Stimulated activated CD4-positive, alpha-beta T cell treated with anti-CD3 and anti-CD28 coated beads, Interleukin-15, amount 100 ng/mL, for 1 hour (primary cell): ENCODE results near the gene HDAC9.
"Not testable (repeated sequence)": the region's sequence is repeated elsewhere in the genome, so short reads cannot be mapped to it uniquely, and the experiment has no call there.

Experiments used
- DNase-seq, 2 donors: peaks; one replicate each; pipeline ENCODE4 v3.0.0-alpha.2; 2020; ENCODE audit warnings: low read depth in 1 of 2, low spot score in 1 of 2

The HDAC9 gene

DNA sequence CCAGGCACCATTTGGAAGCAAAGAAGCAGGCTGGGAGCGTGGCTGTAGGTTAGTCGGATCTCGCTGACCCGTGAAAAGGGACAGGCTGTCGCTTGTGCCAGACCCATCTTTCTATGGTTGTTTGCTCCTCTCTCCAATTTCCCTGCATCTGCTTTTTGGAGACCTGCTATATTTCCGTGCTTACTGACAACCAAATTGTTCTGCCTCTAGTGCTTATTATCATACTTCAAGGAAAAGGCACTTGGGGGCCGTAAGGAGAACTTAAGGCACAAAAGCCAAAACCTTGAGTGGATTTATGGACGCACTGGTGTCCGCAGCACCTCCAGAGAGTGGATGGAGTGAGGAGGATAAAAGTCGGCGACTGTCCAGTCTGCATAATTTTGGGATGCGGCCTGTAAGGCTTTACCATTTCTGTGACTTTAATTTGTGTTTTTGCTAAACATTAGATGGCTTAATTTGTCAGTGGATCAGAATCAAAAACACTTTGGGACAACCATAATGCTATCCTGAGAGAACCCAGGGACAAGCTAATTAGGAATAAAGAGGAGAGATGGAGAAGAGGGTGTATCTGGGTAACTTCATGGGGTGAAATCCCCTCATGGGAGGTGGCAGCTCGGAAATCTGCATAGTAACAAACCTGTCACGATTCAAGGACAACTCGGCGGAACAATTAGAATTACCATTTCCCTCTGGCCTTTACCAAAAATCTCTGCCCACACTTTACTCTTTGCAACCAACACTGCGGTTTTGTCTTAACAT is 206.7 kb downstream of the HDAC9 start:
- no peak for DNase-seq

DNA sequence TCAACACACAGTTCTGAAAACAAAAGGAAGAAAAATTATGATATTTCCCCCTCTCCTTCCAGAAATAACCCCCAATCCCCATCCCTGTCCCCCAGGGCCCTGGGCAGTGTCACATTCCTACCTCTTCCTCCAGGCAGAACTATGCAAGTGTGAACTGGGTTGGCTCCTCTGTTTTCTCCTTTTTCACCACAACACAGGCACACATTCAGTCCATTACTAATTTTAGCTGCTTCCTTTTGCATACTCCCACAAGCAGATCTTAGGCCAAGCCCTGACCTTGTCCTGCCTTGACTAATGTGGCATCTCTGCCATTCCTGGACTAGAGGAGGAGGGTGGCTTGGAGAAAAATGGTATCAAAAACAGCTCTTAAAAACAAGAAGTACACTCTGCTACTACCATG is 208.1 kb downstream of the HDAC9 start:
- no peak for DNase-seq

DNA sequence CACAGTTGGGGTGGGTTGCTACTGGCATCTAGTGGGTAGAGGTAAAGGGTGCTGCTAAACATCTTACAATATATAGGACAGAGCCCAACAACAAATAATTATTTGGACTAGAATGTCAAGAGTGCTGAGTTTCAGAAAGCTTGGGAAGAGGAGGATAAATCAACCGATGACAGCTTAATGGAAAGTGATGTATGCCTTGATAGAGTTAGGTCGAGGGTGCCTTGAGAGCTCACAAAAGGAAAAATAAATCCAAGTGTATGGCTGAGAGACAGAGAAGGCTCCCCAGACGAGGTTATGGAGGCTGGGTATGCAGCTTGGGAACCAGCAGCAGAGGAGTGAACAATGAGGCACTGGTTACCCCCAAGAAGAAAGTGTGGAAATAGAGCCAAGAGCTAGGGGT is 211.1 kb downstream of the HDAC9 start:
- no peak for DNase-seq

DNA sequence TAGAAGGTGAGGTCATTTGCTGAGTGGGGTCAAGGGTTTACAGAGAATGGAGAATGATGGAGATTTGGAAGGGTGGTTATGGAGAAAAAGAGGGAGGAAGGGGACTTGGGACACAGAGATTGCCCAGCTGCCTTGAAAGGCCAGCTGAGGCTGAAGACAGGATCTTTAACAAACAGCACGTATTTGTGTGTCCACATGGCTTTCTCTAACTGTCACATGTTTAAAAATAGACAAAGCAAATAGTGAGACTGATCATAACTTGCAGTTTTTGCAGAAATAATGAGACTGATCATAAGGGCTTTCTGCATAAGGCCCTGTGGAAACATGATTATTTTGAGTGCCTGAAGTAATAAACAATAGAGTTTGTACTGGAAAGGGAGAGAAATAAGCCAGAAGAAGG is 212.7 kb downstream of the HDAC9 start:
- no peak for DNase-seq

DNA sequence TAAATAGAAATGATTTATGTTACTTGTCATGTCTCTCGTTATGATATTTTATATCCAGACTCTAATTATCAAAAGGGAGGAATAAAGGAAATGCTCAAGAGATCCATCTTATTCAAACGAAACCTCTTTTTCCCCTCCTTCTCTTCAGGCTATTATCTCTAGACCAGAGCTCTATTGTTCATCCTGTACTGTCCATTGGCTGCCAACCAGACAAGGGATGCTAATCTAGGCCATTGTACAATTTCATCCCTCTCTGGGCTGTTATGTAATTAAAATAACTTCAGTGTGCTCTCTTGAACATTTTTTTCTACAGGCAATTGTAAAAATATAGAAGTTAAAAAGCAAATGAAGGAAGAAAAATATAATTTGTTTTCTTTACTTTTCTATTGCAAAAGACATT is 220.4 kb downstream of the HDAC9 start:
- DNase-seq: no peak

DNA sequence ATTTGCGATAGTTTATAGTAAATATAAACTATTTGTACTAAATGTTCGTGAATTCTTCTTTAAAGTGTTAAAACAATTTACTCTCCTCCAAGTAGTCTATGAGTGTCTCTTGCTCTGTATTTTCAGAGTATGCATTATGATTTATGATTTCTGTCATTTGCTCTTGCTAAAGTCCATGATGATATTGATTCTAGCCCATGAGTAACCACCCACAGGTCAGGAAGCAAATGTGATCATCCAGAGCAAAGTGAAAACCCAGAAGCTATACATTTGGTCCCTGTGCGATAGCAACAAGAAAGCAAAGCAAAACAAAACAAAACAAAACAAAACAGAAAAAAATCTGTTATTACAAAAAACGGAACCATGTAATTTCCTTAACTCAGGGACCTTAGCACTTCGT is 225.9 kb downstream of the HDAC9 start:
- no peak for DNase-seq

DNA sequence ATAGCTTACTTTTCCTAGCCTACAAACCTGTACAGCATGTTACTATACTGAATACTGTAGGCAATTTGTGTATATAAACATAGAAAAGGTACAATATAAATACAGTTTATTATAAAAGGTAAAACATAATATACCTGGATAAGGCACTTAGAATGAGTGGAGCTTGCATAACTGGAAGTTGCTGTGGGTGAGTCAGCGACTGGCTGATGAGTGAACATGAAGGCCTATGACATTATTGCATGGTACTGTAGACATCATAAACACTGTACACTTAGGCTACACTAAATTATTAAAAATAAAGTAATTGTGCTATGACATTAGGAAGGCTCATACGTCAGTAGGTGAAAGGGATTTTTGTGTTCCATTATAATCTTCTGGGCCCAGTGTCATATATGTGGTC is 228.8 kb downstream of the HDAC9 start:
- no peak for DNase-seq

DNA sequence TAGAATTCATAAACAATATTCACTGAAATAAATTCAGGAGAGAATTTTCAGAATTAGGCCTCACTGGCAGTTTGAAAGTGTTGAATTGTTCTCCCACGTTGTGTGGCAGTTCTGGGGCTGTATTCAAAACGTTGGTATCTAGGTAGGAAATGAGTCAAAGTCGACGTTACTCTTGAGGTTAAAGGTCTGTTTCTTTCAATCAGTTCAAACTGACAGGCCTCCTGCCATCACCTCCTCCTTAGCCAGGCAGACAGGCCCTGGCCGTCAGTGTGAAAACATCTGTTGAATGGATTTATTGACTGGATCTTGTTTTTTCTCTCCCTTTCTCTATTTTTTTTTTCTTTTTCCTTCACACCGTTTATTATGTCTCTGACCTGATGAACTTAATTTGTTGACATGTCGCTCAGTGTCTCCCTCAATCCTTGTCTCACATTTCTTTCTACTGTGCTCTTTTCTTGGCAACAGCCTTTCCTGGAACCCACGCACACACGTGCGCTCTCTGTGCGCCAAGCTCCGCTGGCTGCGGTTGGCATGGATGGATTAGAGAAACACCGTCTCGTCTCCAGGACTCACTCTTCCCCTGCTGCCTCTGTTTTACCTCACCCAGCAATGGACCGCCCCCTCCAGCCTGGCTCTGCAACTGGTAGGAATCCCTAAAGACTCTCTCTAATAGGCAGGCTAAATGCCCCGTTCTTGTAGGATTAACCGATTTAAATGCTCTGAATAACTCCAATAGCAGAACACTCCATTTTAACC is 231.7 kb downstream of the HDAC9 start:
- no peak for DNase-seq

DNA sequence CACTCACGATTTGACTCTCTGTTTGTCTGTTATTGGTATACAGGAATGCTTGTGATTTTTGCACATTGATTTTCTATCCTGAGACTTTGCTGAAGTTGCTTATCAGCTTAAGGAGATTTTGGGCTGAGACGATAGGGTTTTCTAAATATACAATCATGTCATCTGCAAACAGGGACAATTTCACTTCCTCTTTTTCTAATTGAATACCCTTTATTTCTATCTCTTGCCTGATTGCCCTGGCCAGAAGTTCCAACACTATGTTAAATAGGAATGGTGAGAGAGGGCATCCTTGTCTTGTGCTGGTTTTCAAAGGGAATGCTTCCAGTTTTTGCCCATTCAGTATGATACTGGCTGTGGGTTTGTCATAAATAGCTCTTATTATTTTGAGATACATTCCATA is 240.5 kb downstream of the HDAC9 start:
- DNase-seq: not testable (repeated sequence)

DNA sequence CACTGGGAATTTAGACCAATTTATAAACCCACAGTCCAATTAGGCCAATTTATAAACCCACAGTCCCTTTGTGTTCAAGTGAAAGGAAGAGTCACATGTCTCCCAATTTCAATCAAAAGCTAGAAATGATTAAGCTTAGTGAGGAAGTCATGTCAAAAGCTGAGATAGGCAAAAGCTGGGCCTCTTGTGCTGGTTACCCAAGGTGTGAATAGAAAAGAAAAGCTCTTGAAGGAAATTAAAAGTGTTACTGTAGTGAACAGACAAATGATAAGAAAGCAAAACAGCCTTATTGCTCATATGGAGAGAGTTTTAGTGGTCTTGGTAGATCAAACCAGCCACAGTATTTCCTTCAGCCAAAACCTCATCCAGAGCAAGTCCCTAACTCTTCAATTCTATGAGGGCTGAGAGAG is 245.0 kb downstream of the HDAC9 start:
- DNase-seq: no peak

DNA sequence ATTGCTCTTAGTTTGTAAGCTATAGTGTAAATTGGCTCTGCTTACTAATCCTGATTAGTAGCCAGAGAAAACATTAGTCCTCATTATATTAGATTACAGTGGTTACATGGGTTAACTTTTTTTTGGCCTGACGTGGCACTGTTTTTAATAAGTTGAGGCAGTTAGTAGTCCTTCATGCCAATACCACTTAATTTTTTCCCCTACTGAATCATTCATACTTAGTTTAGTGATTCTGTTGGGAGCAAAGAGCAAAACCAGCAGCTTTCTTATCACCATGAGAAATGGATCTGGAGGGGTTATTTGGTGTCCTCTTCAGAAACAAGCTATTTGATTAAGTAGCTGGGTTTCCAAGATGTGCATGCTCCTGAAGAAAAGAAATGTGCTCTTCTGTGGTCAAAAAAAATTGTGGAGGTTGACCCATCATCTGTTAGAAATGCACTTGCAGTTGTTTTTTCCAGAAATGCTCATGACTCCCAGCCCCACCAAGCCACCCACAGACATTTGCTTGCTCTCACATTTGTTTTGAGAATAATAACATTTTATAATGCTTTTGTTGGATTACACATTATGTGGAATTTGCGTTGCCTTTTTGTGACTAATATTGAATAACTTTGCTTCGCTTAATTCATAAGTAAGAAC is 258.5 kb downstream of the HDAC9 start:
- DNase-seq: no peak

DNA sequence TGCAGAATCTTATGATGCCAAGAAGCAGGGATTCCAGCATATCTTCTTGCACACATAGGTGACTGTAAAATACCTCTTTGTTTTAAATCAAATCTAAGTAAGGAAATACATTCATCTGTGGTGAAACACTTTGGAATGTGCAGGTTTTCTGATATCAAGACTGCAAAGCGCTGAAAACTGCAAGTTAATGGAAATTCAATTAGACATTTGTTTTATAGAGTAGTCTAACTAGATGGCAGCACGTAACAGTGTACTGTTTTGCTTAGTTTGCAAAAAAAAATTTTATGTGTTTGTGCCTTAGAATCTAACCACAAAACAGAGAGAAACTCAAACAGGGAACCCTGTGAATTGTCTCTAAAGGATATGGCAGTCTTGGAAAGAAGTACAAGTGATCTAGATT is 259.2 kb downstream of the HDAC9 start:
- no peak for DNase-seq

DNA sequence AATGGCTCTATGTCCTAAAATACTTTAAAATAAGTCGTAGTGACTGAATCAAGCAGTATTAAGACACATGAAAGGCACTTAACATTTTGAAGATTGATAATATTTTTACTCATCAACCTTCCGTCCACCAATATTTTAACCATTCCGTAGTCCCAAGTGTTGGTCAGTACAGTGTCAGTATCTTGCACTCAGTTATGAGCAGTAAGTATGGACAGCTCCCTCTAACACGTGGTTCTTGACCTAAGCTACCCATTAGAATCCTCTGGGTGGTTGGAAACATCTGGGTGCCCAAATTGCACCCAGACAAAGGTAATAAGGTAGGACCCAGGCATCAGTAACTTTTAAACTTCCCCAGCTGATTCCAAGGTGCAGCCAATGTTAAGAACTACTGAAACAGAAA is 260.2 kb downstream of the HDAC9 start:
- DNase-seq: no peak

DNA sequence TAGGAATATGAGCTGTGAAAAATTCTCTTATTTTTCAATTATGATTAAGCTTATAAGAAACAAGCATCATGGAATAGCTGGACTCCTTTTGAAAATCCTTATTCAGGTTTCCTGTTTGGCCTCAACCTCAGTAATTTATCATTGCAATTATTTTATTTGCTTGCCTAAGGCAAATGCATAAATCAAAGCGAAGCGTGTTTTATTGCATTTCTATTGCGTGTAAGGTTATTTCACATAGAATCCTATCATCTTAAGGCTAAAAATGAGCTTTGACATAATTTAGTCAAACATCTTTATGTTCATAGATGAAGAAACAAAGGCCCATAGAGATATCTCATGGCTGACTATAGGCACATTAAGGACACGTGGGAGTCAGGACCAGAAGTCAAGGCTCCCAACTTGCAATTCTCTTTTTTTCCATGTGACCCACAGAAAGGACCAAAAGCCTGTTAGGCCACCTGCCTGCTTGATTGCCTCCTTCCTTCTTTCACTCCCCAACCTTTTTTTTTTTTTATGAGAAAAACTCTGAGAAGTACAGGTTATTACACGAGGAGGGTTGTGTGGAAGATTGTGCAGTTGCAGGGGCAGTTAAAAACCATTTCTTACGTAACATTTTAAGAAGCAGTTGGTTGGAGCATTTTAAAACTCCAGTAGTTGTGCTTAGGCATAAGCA is 261.0 kb downstream of the HDAC9 start:
- DNase-seq: no peak

DNA sequence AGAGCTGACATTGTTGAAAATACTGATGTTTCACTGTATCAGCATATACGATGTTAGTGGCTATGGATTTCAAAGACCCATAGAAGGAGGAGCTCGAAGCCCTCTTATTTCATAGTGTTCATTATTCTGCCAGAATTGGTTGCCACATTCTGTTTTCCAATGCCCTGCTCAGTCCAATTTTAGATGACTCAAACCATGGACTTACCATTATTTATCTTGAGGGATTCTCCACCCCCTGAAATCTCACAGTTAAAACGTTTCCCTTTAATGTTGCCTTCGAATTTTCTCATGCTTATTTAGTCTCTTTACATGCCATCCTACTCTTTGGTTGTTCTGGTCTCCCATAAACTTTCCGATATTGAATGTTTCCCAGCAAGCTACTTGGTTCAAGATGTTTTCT is 264.5 kb downstream of the HDAC9 start:
- no peak for DNase-seq

DNA sequence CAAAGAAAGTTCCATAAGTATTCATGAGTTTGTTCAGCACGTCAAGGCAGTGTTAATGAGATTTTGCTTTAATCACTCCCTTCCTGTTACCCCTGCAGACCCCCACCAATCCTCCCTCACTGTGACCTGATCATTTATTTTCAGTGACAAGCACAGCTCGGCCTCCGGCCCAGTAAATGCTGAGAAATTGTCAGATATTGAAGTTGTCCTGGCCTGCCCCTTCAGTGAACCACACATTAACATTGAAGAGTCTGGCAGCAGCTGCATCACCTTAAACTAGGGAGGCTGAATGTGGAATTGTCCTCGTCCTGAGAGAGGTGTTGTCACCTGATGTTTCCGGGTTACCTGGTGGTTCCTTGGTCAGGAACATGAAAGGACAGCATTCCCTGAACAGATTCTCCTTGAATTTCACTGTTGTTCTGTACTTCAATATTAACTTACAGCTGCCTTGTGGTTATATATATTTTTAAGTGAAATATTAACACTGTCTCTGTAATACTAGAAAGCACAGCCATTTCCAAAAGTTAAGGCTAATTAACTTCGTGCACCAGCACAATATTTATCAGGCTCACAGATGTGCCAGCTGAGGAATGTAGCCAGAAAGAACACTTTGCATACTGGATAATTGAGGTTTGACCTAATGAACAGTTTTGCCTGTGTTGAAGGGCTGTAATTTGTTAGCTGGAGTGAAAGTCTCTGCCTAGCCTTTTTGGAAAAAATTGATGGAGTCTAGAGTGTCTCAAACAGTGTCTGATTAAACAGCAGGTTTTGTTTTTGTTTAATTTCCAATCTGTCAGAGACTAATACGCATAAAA is 265.3 kb downstream of the HDAC9 start:
- no peak for DNase-seq

DNA sequence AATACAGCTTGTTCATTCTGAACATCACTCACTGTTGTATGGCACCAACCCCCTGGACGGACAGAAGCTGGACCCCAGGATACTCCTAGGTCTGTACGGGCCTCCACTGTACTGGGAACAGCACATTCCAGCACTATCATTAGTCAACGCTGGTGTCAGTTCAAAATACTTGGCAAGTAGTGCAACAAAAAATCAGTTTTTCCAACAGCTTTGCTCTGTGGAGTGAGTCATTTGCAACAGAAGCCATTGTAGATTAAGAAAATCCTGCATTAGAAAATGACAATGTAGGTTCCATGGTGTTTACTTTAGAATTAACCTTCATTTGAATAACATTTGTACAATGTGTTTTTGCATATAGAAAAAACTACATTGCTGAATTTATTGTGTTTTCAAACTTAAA is 266.6 kb downstream of the HDAC9 start:
- DNase-seq: no peak

DNA sequence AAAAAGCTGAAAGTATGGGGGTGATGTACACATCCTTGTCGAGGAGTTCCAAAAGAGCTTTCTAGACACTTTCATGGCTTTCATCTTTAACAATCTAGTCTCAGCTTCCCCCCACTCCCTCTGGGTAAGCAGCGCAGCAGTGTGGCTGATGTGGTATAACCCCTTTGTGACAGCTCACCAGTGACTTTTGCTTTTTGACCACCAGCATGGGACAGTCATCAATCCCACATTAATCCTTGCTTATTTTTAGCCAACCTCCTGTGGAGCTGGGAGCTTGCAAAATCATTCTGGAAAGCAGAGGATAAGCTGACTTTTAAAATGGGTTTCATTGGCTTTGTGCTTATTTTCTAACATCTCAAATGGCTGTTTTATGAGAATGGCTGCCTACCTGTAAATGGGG is 272.7 kb downstream of the HDAC9 start:
- DNase-seq: no peak

DNA sequence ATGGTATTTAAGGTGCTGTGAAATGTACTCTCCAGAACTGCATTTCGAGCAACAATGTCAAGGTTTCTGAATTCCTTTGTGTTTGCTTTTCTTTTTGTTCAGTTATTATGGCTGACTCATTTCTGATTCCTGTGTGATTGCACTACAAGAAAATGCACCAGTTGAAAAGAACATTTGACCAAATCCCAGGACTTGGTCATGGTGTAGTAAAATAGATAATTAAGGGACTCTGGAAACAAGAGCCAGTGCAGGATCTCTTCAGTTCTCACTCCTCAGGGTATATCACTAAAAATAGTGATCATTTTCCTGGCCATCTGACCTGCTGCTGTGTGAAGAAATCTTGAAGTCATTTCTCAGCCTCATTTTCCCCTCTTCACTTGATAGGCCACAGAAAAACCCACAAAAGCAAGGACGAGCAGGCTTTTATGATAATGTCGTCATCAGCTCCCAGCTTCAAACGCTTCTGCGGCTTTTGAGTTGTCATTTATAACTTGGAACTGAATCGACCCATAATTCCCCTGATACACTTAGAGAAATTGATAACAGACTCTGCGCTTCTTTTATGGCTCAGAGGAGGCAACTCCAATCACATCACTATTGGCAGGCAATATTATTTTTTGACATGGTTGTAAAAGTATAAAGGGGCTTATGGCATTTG is 274.7 kb downstream of the HDAC9 start:
- no peak for DNase-seq

DNA sequence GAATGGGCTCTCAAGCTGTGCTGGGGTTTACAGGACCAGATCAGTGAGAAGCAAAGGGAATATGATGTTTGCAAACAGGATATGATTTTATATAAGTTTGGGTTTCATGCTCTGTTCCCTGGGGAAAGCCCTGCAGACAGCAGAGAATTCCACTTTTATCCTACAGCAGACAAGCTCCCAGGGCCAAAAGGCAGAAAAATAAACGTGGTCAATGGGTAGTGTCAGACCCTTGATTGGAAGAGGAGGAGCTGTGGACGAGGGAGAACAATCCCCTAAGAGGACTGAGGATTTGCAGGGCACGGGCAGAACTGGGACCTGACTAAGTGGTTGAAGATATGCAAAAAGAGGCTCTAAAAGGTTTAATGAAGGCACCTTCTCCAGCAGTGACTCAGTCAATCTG is 275.3 kb downstream of the HDAC9 start:
- DNase-seq: no peak
